ENCODE measurements around the gene OAF. TPM values are rescaled to one million over a fixed set of nuclear protein-coding genes. Genes with fewer than 3 reads are reported as not detected.

The OAF gene
- total and polyA plus RNA-seq, 4 donors, result 15.0 to 151 (median 82.0) TPM

- DNase-seq (ENCODE audit: low spot score), result no peak
- no peaks in the 10 kb centered on the region for H3K27me3 ChIP-seq (ENCODE audit: control insufficient read depth in 4 of 4, insufficient read depth in 4 of 4, low read length in 3 of 4)
- H3K9me3 ChIP-seq (ENCODE audit: control insufficient read depth in 4 of 4, low read length in 3 of 4), result no peaks in the 10 kb centered on the region
- H3K9ac ChIP-seq (ENCODE audit: low read depth in 1 of 2, low read length in 2 of 2), result no peak overlapping the region
- peaks cover 31 to 81% (median 65%) of the 10 kb centered on the region in 4 donors for H3K4me1 ChIP-seq (ENCODE audit: control insufficient read depth in 4 of 4, insufficient read depth in 4 of 4, low read length in 3 of 4)
- WGBS, result 57% methylated on average over 10 of the region's 10 CpGs
- TF ChIP-seq MAX (IDR thresholded peaks at IDR 0.05), result no peak
- TF ChIP-seq YY1 (IDR thresholded peaks at IDR 0.05), result no peak
- TF ChIP-seq SP1 (IDR thresholded peaks at IDR 0.05), result no peak
- TF ChIP-seq HNF4A (conservative IDR thresholded peaks at IDR 0.05), result no peak
- TF ChIP-seq FOXA1 (IDR thresholded peaks at IDR 0.05), result no peak
- no peak for TF ChIP-seq HNF4G (IDR thresholded peaks at IDR 0.05)
- no peak for TF ChIP-seq FOXA2 (IDR thresholded peaks at IDR 0.05)
- no peak for TF ChIP-seq EGR1 (IDR thresholded peaks at IDR 0.05; ENCODE audit: low read depth in 2 of 2)
- TF ChIP-seq CTCF (IDR thresholded peaks at IDR 0.05; ENCODE audit: low read depth, low read length, missing input control), result no peak
- TF ChIP-seq NR2F2 (IDR thresholded peaks at IDR 0.05), result no peak
- TF ChIP-seq RXRA (IDR thresholded peaks at IDR 0.05), result no peak
- no peak for TF ChIP-seq ZBTB33 (IDR thresholded peaks at IDR 0.05)
- TF ChIP-seq ATF3 (IDR thresholded peaks at IDR 0.05), result no peak
- TF ChIP-seq JUND (IDR thresholded peaks at IDR 0.05), result no peak
- TF ChIP-seq REST (IDR thresholded peaks at IDR 0.05), result no peak
- TF ChIP-seq RAD21 (IDR thresholded peaks at IDR 0.05), result no peak
- no peak for TF ChIP-seq TAF1 (conservative IDR thresholded peaks at IDR 0.05)
- no peak for TF ChIP-seq GABPA (IDR thresholded peaks at IDR 0.05 in 1 of 2, conservative IDR thresholded peaks at IDR 0.05 in 1 of 2)
- H3K27ac ChIP-seq (ENCODE audit: low read depth in 1 of 2, low read length in 2 of 2), result peak overlapping the region; percentile 93 to 95
- peaks cover 0 to 19% (median 4%) of the 10 kb centered on the region in 4 donors for H3K36me3 ChIP-seq (ENCODE audit: control insufficient read depth in 4 of 4, insufficient read depth in 3 of 4, low read depth in 1 of 4, low read length in 3 of 4)
- no peak overlapping the region for H3K4me3 ChIP-seq (ENCODE audit: low read depth in 1 of 3, low read length in 3 of 3)
These were observed 7.8 kb downstream of the OAF start for GRCh38 chr11:120218695-120219033.
